Activated CD8-positive, alpha-beta memory T cell treated with anti-CD3 and anti-CD28 coated beads for 24 hours (primary cell): ENCODE results near the gene KDELR3.

Source experiments
- DNase-seq: peaks from one replicate; pipeline ENCODE4 v3.0.0-alpha.2; 2020

KDELR3 gene

GRCh38 chr22:38467904-38468442 lies at the start of gene KDELR3:
KDELR3 (plus strand) TSS chr22:38468096; CDS start chr22:38468234, 138 bp downstream.
- peak; percentile 82 for DNase-seq

- no peak for DNase-seq
Observed at GRCh38 chr22:38418589-38418988, 49.3 kb upstream of the KDELR3 start.

- DNase-seq, result no peak
Observed at GRCh38 chr22:38419121-38419857, 48.6 kb upstream of the KDELR3 start.

GRCh38 chr22:38419858-38420160 lies 48.1 kb upstream of the KDELR3 start:
- no peak for DNase-seq

- no peak for DNase-seq
Observed at GRCh38 chr22:38420734-38421133, 47.2 kb upstream of the KDELR3 start.

GRCh38 chr22:38422611-38423511 lies 45.0 kb upstream of the KDELR3 start:
- DNase-seq, result no peak

GRCh38 chr22:38423512-38424503 lies 44.1 kb upstream of the KDELR3 start:
- DNase-seq, result no peak

- no peak for DNase-seq
Observed at GRCh38 chr22:38424525-38425080, 43.3 kb upstream of the KDELR3 start.

- DNase-seq, result no peak
Observed at GRCh38 chr22:38426628-38427027, 41.3 kb upstream of the KDELR3 start.

- DNase-seq, result no peak
Observed at GRCh38 chr22:38427465-38427864, 40.4 kb upstream of the KDELR3 start.

- no peak for DNase-seq
Observed at GRCh38 chr22:38427940-38428339, 40.0 kb upstream of the KDELR3 start.

GRCh38 chr22:38428714-38429113 lies 39.2 kb upstream of the KDELR3 start:
- DNase-seq, result no peak

- DNase-seq, result no peak
Observed at GRCh38 chr22:38429499-38430068, 38.3 kb upstream of the KDELR3 start.

- no peak for DNase-seq
Observed at GRCh38 chr22:38431266-38432010, 36.5 kb upstream of the KDELR3 start.

- DNase-seq, result no peak
Observed at GRCh38 chr22:38432264-38432663, 35.6 kb upstream of the KDELR3 start.

- no peak for DNase-seq
Observed at GRCh38 chr22:38433871-38434270, 34.0 kb upstream of the KDELR3 start.

- no peak for DNase-seq
Observed at GRCh38 chr22:38435010-38435409, 32.9 kb upstream of the KDELR3 start.

GRCh38 chr22:38435965-38436364 lies 31.9 kb upstream of the KDELR3 start:
- no peak for DNase-seq

- no peak for DNase-seq
Observed at GRCh38 chr22:38436629-38437395, 31.1 kb upstream of the KDELR3 start.

GRCh38 chr22:38437416-38437815 lies 30.5 kb upstream of the KDELR3 start:
- no peak for DNase-seq
